PC-9 (cell line): ENCODE results near the gene TRANK1.

Experiments
- EZH2 ChIP-seq: fragments of 200-600 bp; sonication (generic); IDR thresholded peaks from 2 replicates; pipeline ENCODE4 v1.8.0; 2017; ENCODE audit warnings: antibody characterized with exemption, low read depth
- TF ChIP-seq, protein P1 (sequence below): fragments of 200-600 bp; sonication (generic); conservative IDR thresholded peaks from 2 replicates; pipeline ENCODE4 v1.6.1; 2017; ENCODE audit warnings: mixed run types, antibody characterized with exemption, mild to moderate bottlenecking, moderate library complexity

DNA sequence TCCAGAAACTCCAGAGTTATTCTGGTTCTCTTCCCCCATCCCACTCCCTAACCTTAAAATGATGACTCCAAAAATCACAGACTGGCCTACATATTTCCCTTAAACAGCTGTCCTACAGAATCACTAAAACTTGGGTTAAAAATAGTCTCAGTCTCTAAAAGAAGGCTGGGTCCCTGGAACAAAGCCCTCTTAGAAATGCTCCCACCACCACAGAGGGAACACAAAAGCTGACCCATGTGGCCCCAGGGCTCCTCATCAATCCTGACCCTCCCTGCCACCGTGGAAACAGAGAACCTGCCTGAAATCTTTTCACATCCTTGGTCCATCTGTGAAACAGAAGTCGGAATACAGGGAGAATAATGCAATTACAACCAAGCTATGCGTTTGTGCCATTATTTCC is 124.8 kb downstream of the TRANK1 start:
- TF ChIP-seq, protein P1, sequence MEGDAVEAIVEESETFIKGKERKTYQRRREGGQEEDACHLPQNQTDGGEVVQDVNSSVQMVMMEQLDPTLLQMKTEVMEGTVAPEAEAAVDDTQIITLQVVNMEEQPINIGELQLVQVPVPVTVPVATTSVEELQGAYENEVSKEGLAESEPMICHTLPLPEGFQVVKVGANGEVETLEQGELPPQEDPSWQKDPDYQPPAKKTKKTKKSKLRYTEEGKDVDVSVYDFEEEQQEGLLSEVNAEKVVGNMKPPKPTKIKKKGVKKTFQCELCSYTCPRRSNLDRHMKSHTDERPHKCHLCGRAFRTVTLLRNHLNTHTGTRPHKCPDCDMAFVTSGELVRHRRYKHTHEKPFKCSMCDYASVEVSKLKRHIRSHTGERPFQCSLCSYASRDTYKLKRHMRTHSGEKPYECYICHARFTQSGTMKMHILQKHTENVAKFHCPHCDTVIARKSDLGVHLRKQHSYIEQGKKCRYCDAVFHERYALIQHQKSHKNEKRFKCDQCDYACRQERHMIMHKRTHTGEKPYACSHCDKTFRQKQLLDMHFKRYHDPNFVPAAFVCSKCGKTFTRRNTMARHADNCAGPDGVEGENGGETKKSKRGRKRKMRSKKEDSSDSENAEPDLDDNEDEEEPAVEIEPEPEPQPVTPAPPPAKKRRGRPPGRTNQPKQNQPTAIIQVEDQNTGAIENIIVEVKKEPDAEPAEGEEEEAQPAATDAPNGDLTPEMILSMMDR = no peak
- no peak for TF ChIP-seq EZH2
